NB4 (cell line): Measurements from ENCODE around the gene SAMD11.

Experiments used
- CTCF ChIP-seq: IDR thresholded peaks from one replicate; pipeline ENCODE4 v1.5.1; 2012; ENCODE audit warnings: low read depth, low read length
- MAX ChIP-seq: IDR thresholded peaks from 2 replicates; pipeline ENCODE4 v1.6.1; 2011; ENCODE audit warnings: low read depth, low read length
- MYC ChIP-seq: IDR thresholded peaks from 2 replicates; pipeline ENCODE4 v1.6.1; 2011; ENCODE audit warnings: low read depth, low read length
- POLR2A ChIP-seq: IDR thresholded peaks from 2 replicates; pipeline ENCODE4 v1.6.1; 2011; ENCODE audit warnings: mild to moderate bottlenecking; ENCODE audit not compliant: insufficient read length; ENCODE audit errors: extremely low read depth

GRCh38 chr1:886760-887159 lies 37.0 kb upstream of the SAMD11 start:
- TF ChIP-seq POLR2A (no peak), CTCF (no peak), MAX (no peak), MYC (no peak)
